Retinal pigment epithelial cell (primary cell): ENCODE results near the gene N4BP2.
"Not testable (repeated sequence)": the region's sequence is repeated elsewhere in the genome, so short reads cannot be mapped to it uniquely, and the experiment has no call there.

Experiments
- DNase-seq: peaks from one replicate; pipeline ENCODE4 v3.0.0-alpha.2; 2010; ENCODE audit warnings: low read depth
- H3K4me3 ChIP-seq: 2 replicates; pipeline ENCODE4 v1.5.1; 2011; ENCODE audit warnings: mild to moderate bottlenecking, low read length, control low read depth, moderate library complexity
- TF ChIP-seq, protein P1 (sequence below): conservative IDR thresholded peaks from 2 replicates; pipeline ENCODE4 v1.5.1; 2011; ENCODE audit warnings: low read depth, low read length, control low read depth, inconsistent platforms

Gene N4BP2

DNA sequence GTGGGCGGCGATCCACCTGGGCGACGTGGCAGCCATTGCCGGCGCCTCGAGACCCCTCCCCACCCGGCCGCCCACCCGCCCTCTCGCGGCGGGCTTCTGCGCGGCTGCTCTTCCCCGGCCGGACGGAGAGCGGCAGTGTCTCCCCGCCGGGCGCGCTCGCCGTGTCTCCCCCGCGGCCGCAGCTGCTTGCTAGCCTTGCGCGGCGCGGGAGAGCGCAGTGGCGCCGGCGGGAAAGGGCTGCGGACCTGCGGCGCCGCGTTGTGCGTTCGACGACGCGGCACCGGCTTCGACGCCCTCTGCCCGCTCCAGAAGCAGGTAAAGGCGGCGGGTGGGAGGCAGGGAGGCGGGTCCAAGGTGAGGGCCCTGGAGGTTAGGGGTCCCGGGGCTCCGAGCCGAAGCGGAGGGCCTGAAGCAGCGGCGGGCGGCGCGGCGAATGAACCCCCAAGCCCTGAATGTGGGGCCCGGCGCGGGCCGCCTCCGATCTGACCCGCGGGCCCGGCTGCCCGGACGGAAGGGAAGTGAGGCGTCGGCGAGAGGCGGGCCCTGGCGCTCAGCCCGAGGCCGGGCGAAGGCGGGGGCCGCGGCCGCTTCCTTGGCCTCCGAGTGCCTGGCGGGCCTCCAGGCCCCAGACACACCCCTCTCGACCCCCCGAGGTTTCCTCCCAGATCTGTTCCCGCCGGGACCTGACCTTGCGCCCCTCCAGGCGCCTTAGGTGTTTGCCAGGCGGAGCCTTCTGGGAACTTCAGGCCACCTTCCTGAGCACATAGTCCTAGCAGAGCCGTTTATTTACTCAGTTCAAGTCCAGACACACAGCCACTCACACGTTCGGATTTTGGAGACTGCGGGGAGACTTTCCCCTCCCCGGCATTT, at the start of gene N4BP2:
N4BP2 (plus strand) TSS at position 135 of the 870 bp plus-strand sequence. CDS start 40,491 bp downstream, outside the sequence.
- TF ChIP-seq, protein P1, sequence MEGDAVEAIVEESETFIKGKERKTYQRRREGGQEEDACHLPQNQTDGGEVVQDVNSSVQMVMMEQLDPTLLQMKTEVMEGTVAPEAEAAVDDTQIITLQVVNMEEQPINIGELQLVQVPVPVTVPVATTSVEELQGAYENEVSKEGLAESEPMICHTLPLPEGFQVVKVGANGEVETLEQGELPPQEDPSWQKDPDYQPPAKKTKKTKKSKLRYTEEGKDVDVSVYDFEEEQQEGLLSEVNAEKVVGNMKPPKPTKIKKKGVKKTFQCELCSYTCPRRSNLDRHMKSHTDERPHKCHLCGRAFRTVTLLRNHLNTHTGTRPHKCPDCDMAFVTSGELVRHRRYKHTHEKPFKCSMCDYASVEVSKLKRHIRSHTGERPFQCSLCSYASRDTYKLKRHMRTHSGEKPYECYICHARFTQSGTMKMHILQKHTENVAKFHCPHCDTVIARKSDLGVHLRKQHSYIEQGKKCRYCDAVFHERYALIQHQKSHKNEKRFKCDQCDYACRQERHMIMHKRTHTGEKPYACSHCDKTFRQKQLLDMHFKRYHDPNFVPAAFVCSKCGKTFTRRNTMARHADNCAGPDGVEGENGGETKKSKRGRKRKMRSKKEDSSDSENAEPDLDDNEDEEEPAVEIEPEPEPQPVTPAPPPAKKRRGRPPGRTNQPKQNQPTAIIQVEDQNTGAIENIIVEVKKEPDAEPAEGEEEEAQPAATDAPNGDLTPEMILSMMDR, result peak; percentile 56
- H3K4me3 ChIP-seq, result peak within 1 kb of the TSS; percentile 77
- no peak for DNase-seq

DNA sequence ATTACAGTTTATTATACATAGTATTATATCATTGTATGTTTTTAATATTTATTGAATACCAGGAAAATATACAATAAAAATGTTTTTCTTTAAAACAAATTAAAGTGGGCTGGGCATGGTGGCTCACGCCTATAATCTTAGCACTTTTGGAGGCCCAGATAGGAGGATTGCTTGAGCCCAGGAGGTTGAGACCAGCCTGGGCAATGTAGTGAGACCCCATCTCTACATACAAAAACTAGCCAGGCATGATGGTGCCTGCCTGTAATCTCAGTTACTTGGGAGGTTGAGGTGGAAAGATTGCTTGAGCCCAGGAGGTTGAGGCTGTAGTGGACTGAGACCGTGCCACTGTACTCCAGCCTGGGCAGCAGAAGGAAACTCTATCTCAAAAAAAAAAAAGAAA, 40.6 kb upstream of the N4BP2 start:
- TF ChIP-seq, protein P1, result no peak
- H3K4me3 ChIP-seq, result no peak overlapping the region

DNA sequence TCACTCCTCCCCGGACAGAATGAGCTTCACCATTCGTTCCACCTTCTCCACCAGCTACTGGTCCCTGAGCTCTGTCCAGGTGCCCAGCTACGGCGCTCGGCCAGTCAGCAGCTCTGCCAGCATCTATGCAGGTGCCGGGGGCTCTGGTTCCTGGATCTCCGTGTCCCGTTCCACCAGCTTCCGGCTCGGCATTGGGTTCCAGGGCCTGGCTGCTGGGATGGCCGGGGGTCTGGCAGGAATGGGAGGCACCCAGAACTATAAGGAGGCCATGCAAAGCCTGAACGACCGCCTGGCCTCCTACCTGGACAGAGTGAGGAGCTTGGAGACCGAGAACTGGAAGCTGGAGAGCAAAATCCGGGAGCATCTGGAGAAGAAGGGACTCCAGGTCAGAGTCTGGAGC, 36.4 kb upstream of the N4BP2 start:
- H3K4me3 ChIP-seq, result no peak overlapping the region
- no peak for DNase-seq
- TF ChIP-seq, protein P1, result no peak

More for the DNA sequence above, 40.6 kb upstream of the N4BP2 start:
- DNase-seq, result no peak

DNA sequence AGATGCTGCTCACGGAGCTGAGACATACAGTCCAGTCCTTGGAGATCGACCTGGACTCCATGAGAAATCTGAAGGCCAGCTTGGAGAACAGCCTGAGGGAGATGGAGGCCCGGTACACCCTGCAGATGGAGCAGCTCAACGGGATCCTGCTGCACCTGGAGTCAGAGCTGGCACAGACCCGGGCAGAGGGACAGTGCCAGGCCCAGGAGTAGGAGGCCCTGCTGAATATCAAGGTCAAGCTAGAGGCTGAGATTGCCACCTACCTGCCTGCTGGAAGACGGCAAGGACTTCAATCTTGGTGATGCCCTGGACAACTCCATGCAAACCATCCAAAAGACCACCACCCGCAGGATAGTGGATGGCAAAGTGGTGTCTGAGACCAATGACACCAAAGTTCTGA, 35.5 kb upstream of the N4BP2 start:
- not testable (repeated sequence) for DNase-seq, H3K4me3 ChIP-seq

DNA sequence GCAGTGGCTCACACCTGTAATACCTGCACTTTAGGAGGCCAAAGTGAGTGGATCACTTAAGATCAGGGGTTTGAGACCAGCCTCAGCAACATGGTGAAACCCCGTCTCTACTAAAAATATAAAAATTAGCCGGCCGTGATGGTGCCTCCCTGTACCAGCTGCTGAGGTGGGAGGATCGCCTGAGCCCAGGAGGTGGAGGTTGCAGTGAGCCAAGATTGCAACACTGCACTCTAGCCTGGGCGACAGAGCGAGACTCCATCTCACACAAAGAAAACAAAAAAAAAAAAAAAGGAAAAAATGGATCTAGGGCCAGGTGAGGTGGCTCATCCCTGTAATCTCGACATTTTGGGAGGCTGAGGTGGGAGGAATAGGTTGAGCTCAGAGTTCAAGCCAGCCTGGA, 32.6 kb upstream of the N4BP2 start:
- H3K4me3 ChIP-seq, DNase-seq: not testable (repeated sequence)

DNA sequence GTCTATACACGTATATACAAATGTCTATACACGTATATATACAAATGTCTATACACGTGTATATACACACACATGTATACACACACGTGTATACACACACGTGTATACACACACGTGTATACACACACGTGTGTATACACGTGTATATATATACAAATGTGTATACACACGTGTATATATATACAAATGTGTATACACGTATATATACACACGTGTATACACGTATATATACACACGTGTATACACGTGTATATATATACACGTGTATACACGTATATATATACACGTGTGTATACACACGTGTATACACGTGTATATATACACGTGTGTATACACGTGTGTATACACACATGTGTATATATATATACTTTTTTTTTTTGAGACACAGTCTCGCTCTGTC, 23.9 kb upstream of the N4BP2 start:
- no peak for DNase-seq
- H3K4me3 ChIP-seq, result no peak overlapping the region

DNA sequence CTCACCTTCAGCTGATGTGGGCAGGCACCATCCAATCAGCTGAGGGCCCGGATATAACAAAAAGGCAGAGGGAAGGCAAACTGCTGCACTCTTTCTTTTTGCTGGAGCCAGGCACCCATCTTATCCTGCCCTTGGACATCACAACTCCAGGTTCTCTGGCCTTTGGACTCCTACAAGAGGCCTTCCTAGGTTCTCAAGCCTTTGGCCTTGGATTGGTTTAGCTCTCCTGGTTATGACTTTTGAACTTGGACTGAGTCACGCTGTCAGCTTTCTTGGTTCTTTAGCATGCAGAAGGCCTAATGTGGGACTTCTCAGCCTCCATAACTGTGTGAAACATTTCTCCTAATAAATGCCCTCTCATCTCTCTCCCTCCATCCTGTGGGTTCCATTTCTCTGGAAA, 23.0 kb upstream of the N4BP2 start:
- no peak for DNase-seq
- H3K4me3 ChIP-seq, result no peak overlapping the region
- TF ChIP-seq, protein P1, result no peak

More for the DNA sequence above, 23.9 kb upstream of the N4BP2 start:
- TF ChIP-seq, protein P1, result no peak

DNA sequence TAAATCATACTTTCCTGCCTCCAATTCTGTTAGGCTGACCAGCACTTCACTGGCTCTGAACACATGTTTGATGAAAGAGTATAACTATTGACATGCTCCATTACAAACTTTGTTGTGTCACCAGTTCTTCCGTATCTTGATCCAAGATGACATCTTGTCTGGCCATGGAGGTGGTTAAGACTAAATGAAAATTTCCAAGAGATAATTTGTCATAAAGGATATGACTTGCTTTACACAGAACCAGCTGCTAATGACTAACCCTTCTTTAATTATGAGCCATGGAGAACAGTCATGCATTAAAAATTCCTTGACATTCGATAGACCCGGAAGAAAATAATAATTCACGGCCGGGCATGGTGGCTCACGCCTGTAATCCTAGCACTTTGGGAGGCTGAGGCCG, 17.7 kb upstream of the N4BP2 start:
- H3K4me3 ChIP-seq, result no peak overlapping the region
- TF ChIP-seq, protein P1, result no peak
- no peak for DNase-seq
